Adrenal gland (tissue), 12 donors: ENCODE data around the gene MAP4. TPM values are rescaled to one million over a fixed set of nuclear protein-coding genes. Genes with fewer than 3 reads are reported as not detected.

Experiments
- DNase-seq, 7 donors: peaks; one replicate each; pipeline ENCODE4 v3.0.0-alpha.2; 2019 to 2020
- H3K27ac ChIP-seq, 5 donors: fragments of 200-600 bp; sonication (generic) in 4 of 5; 1 replicate in 3 of 5; 2 replicates in 2 of 5; pipeline versions ENCODE4 v1.5.1 to v1.8.0; 2016 to 2020; ENCODE audit warnings: mild to moderate bottlenecking in 1 of 5
- H3K27me3 ChIP-seq: fragments of 200-600 bp; 2 replicates; pipeline ENCODE4 v1.8.0; 2021
- H3K36me3 ChIP-seq, 2 donors: fragments of 200-600 bp; replicated peaks in 1 of 2; 1 replicate in 1 of 2; 2 replicates in 1 of 2; pipeline versions ENCODE4 v1.5.1 to v1.8.0; 2018 to 2022
- H3K4me1 ChIP-seq, 2 donors: fragments of 200-600 bp; replicated peaks in 1 of 2; 1 replicate in 1 of 2; 2 replicates in 1 of 2; pipeline versions ENCODE4 v1.5.1 to v1.8.0; 2018 to 2021
- H3K4me3 ChIP-seq, 4 donors: fragments of 200-600 bp; sonication (generic) in 3 of 4; one replicate each; pipeline ENCODE4 v1.5.1; 2016 to 2018
- H3K9me3 ChIP-seq, 3 donors: fragments of 200-600 bp; sonication (generic) in 1 of 3; replicated peaks in 1 of 3; 1 replicate in 2 of 3; 2 replicates in 1 of 3; pipeline versions ENCODE4 v1.5.1 to v1.8.0; 2016 to 2021
- POLR2A ChIP-seq, 2 donors: fragments of 450-650 bp; IDR thresholded peaks; one replicate each; pipeline ENCODE4 v1.6.1; 2017; ENCODE audit warnings: antibody characterized with exemption in 2 of 2, mild to moderate bottlenecking in 2 of 2, moderate library complexity in 1 of 2
- WGBS, 4 donors: extraction: QIAGEN DNeasy Blood & Tissue Kit in 2 of 4; methylation state at CpG; one replicate each; pipeline versions ENCODE4 v1.1.5 to v1.1.7; 2013 to 2017; 5-methylcytosine and 5-hydroxymethylcytosine counted together
- intact Hi-C, 2 donors: fragments of 100-400 bp; cut with DNase I; formaldehyde crosslinking; loops; one replicate each; pipeline versions ENCODE4 v1.14.1 to v1.15.0; 2022 to 2023
- polyA plus RNA-seq, 3 donors: library from polyadenylated mRNA; stranded (reverse); fragments of 200-250 nt in 2 of 3; fragments of 350-450 nt in 1 of 3; fragmentation: Illumina TruSeq in 1 of 3; extraction: RNeasy Lipid Tissue Mini Kit (QIAGEN cat#74804) in 1 of 3; gene quantifications; one replicate each; pipeline ENCODE4 v1.2.3, GENCODE V29; 2013 to 2014
- total RNA-seq, 9 donors: library from RNA; depleted of rRNA in 4 of 9; stranded (reverse); fragments of >200 nt in 4 of 9; fragments of 120-200 nt in 1 of 9; fragmentation: NEBNext Ultra II Directional in 1 of 9; extraction: Animal tissue kit (Norgen Biotek cat#: 25700) in 1 of 9; gene quantifications; one replicate each; pipeline versions ENCODE4 v1.1.0 to v1.2.4, GENCODE V29; 2013 to 2023
- TF ChIP-seq, protein P1 (sequence below), 6 experiments: fragments of 450-650 bp in 4 of 6; fragments of 200-600 bp in 2 of 6; sonication (generic) in 1 of 6; IDR thresholded peaks; 1 replicate in 5 of 6; 2 replicates in 1 of 6; pipeline versions ENCODE4 v1.5.1 to v1.8.0; 2016 to 2021; ENCODE audit warnings: antibody characterized with exemption in 6 of 6, mild to moderate bottlenecking in 2 of 6, moderate library complexity in 1 of 6
- donor health status: healthy with polysubstance abuse.
- donor health status: Bipolar disorder and iron deficiency.
- donor health status: DM: yes; HTN: yes; CAD: no.
- donor health status: DM: no; HTN: no; CAD: no.
- donor health status: DM: no; HTN: no; CAD: no.
- donor health status: DM: yes; HTN: yes; CAD: no.

MAP4 gene
- total and polyA plus RNA-seq, 12 donors: 34.3 to 152 (median 75.7) TPM

DNA sequence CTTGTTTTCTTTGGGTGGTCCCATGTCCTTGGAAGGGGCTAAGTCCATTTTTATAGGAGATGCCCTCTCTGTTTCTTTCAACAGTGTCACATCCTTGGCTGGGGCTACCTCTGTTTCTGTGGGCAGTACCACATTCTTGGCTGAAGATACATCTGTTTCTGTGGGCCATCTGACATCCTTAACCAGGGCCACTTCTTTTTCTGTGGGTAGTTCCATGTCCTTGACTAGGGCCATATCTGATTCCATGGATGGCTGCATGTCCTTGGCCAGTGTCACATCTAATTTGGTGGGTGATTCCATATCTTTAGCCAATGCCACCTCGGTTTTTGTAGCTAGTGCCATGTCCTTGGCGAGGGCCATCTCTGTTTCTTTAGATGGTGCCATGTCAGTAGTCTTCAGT, 99.5 kb downstream of the MAP4 start:
- DNase-seq: no peak
- no peaks in the 10 kb centered on the region for H3K9me3 ChIP-seq
- H3K4me1 ChIP-seq: no peaks in the 10 kb centered on the region
- intact Hi-C loops: no loop called here
- TF ChIP-seq, protein P1, sequence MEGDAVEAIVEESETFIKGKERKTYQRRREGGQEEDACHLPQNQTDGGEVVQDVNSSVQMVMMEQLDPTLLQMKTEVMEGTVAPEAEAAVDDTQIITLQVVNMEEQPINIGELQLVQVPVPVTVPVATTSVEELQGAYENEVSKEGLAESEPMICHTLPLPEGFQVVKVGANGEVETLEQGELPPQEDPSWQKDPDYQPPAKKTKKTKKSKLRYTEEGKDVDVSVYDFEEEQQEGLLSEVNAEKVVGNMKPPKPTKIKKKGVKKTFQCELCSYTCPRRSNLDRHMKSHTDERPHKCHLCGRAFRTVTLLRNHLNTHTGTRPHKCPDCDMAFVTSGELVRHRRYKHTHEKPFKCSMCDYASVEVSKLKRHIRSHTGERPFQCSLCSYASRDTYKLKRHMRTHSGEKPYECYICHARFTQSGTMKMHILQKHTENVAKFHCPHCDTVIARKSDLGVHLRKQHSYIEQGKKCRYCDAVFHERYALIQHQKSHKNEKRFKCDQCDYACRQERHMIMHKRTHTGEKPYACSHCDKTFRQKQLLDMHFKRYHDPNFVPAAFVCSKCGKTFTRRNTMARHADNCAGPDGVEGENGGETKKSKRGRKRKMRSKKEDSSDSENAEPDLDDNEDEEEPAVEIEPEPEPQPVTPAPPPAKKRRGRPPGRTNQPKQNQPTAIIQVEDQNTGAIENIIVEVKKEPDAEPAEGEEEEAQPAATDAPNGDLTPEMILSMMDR (IDR thresholded peaks at IDR 0.05): no peak
- no peak for TF ChIP-seq POLR2A (IDR thresholded peaks at IDR 0.05)
- H3K27me3 ChIP-seq: no peaks in the 10 kb centered on the region
- no peak overlapping the region for H3K27ac ChIP-seq
- H3K4me3 ChIP-seq: no peak overlapping the region
- H3K36me3 ChIP-seq: peaks cover 0 to 51% of the 10 kb centered on the region in 2 donors
- WGBS, 4 donors: 67 to 81% (median 73%) methylated on average over 2 of the region's 2 CpGs

DNA sequence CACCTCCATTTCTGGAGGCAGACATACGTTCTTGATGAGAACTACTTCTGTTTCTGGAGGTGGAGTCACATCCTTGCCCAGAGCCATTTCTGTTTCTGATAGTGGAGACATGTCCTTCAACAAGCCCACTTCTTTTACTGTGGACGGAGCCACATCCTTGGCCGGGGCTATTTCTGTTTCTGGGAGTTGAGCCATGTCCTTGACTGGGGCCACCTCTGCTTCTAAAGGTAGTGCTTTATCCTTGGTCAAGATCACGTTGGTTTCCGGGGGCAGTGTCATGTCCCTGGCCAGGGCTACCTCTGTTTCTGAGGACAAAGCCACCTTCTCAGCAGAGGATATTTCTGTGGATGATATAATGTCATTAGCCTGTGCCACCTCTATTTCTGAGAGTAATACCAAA, 100.0 kb downstream of the MAP4 start:
- TF ChIP-seq, protein P1 (IDR thresholded peaks at IDR 0.05): no peak
- no peak for TF ChIP-seq POLR2A (IDR thresholded peaks at IDR 0.05)
- no peak overlapping the region for H3K4me3 ChIP-seq
- intact Hi-C loops: no loop called here
- no peaks in the 10 kb centered on the region for H3K9me3 ChIP-seq
- no peaks in the 10 kb centered on the region for H3K27me3 ChIP-seq
- no peaks in the 10 kb centered on the region for H3K4me1 ChIP-seq
- peaks cover 0 to 51% of the 10 kb centered on the region in 2 donors for H3K36me3 ChIP-seq
- H3K27ac ChIP-seq: no peak overlapping the region
- no peak for DNase-seq
- WGBS, 4 donors: 47 to 58% (median 51%) methylated on average over 5 of the region's 5 CpGs

- Histone ChIP-seq H3K27me3 (no peaks in the 10 kb centered on the region), H3K4me3 (no peak overlapping the region), H3K4me1 (no peaks in the 10 kb centered on the region), H3K36me3 (peaks cover 0 to 42% of the 10 kb centered on the region in 2 donors), H3K9me3 (no peaks in the 10 kb centered on the region), H3K27ac (no peak overlapping the region)
- 77 to 85% (median 83%) methylated on average over 6 of the region's 6 CpGs for WGBS, 4 donors
- intact Hi-C loops: no loop called here
- TF ChIP-seq, protein P1 (IDR thresholded peaks at IDR 0.05): no peak
- TF ChIP-seq POLR2A (IDR thresholded peaks at IDR 0.05): no peak
- no peak for DNase-seq
Observed at GRCh38 chr3:47912006-47912504, 104.2 kb downstream of the MAP4 start.

DNA sequence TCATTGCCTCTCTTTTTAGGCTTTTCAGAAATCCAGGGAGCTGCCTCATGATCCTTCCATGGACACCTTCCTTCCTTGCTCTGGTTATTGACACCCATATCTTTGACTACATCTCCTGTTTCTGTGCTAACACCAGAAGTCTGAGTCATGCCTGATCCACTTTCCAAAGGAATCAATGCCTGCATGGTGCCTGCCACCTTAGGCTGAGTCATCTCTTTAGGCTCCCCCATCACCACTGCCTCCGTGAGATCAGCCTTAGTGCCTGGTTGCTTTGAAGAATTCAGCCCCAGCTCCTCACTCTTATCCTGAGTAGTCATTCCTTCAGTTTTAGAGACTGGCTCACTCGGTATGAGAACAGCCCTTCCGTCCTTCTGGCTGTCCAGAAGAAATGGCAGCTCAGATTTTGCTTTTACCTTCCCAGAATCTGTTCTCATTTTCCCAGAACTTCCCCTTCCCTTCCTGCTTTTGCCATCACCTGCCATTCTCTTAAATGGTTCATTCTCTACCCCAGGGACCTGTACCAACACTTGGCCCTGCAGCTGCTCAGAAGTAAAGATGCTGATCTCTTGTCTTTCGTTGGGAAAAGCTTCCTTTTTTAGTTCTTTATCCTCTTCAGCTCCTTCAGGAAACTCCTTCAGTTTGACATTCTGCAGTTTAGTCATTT, 105.3 kb downstream of the MAP4 start:
- Histone ChIP-seq H3K9me3 (no peaks in the 10 kb centered on the region), H3K4me3 (no peak overlapping the region), H3K4me1 (no peaks in the 10 kb centered on the region), H3K27me3 (no peaks in the 10 kb centered on the region), H3K27ac (no peak overlapping the region), H3K36me3 (peaks cover 0 to 31% of the 10 kb centered on the region in 2 donors)
- intact Hi-C loops: no loop called here
- 80 to 85% (median 83%) methylated on average over 4 of the region's 4 CpGs for WGBS, 4 donors
- TF ChIP-seq, protein P1 (IDR thresholded peaks at IDR 0.05): no peak
- TF ChIP-seq POLR2A (IDR thresholded peaks at IDR 0.05): no peak
- peak; percentile 19 to 58 (median 46) for DNase-seq
